Measurements from ENCODE around the gene PDLIM4. TPM values are rescaled to one million over a fixed set of nuclear protein-coding genes. Genes with fewer than 3 reads are reported as not detected.

Gene PDLIM4
- total RNA-seq, 1 experiment from 2014 or later = 7.6 TPM

DNA sequence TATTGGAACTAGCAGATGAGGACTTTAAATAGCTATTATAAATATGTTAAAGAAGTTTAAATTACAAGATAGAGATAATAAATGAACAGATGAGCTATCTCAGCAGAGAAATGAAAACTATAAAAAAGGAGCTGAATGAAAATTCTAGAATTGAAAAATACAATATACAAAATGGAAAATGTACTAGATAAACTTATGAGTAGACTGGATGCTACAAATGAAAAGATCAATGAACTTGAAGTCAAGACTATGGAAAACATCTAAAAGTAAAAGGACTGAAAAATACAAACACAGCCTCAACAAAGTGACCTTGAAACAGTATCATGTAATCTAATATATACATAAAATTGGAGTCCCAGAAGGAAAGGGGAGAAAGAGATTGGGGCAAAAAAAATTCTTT lies 10.7 kb upstream of the PDLIM4 start:
- Histone ChIP-seq H3K9ac (ENCODE audit: extremely low read depth, insufficient read length, low read length) (no peak overlapping the region), H3K79me2 (ENCODE audit: insufficient read depth, low read length) (no peaks in the 10 kb centered on the region), H2BK12ac (ENCODE audit: insufficient read length, low read depth, low read length) (no peak overlapping the region), H2AFZ (ENCODE audit: low read length) (no peak overlapping the region), H3K27ac (ENCODE audit: insufficient read length, low read depth, low read length) (no peak overlapping the region), H4K20me1 (ENCODE audit: control insufficient read depth, insufficient read depth, insufficient read length) (no peaks in the 10 kb centered on the region), H2BK120ac (ENCODE audit: low read depth, low read length, poor library complexity, severe bottlenecking) (no peak overlapping the region), H3K4me1 (ENCODE audit: insufficient read depth, low read length) (peaks cover 4% of the 10 kb centered on the region; the same call in 1 of the 2 replicates), H3T11ph (ENCODE audit: low read length) (no peak overlapping the region), H2BK20ac (ENCODE audit: low read depth, low read length, poor library complexity, severe bottlenecking) (no peak overlapping the region), H3K18ac (ENCODE audit: insufficient read length, low read depth, low read length) (no peak overlapping the region), H3K27me3 (ENCODE audit: insufficient read depth, low read length) (no peaks in the 10 kb centered on the region), H3K79me1 (ENCODE audit: insufficient read depth, low read depth, low read length, poor library complexity, severe bottlenecking) (no peaks in the 10 kb centered on the region), H2AK5ac (ENCODE audit: insufficient read length, low read length) (no peak overlapping the region), H3K4me2 (ENCODE audit: insufficient read depth, insufficient read length, low read length) (no peak overlapping the region), H2BK5ac (ENCODE audit: insufficient read length, low read length) (no peak overlapping the region), H3K4ac (ENCODE audit: low read depth, low read length) (no peak overlapping the region), H3K9me3 (ENCODE audit: control insufficient read depth, low read depth, low read length) (no peaks in the 10 kb centered on the region), H3K14ac (ENCODE audit: insufficient read depth, low read length) (no peak overlapping the region), H3K56ac (ENCODE audit: insufficient read length, low read depth, low read length) (no peak overlapping the region), H3K23ac (ENCODE audit: insufficient read length, low read depth, low read length) (no peak overlapping the region), H4K91ac (ENCODE audit: insufficient read length, low read depth, low read length) (no peak overlapping the region), H2BK15ac (ENCODE audit: low read depth, low read length) (no peak overlapping the region), H3K23me2 (ENCODE audit: insufficient read length, low read depth, low read length, poor library complexity, severe bottlenecking) (no peaks in the 10 kb centered on the region), H4K8ac (replicated peaks; ENCODE audit: insufficient read length, low read depth, low read length) (no peak overlapping the region), H4K5ac (ENCODE audit: insufficient read length, low read depth, low read length) (no peak overlapping the region)
- Mint-ChIP-seq H3K27ac (no peak overlapping the region), H3K27me3 (ENCODE audit: low read depth) (peaks cover 2% of the 10 kb centered on the region), H3K9me3 (peaks cover 14 to 20% of the 10 kb centered on the region in 2 experiments), H3K4me3 (no peak overlapping the region), H3K36me3 (ENCODE audit: insufficient read depth in 1 of 3, low read depth in 3 of 3) (peaks cover 5 to 13% (median 6%) of the 10 kb centered on the region in 3 experiments), H3K4me1 (peaks cover 12% of the 10 kb centered on the region in 2 experiments)
- DNase-seq = no peak
- TF ChIP-seq, protein P1, sequence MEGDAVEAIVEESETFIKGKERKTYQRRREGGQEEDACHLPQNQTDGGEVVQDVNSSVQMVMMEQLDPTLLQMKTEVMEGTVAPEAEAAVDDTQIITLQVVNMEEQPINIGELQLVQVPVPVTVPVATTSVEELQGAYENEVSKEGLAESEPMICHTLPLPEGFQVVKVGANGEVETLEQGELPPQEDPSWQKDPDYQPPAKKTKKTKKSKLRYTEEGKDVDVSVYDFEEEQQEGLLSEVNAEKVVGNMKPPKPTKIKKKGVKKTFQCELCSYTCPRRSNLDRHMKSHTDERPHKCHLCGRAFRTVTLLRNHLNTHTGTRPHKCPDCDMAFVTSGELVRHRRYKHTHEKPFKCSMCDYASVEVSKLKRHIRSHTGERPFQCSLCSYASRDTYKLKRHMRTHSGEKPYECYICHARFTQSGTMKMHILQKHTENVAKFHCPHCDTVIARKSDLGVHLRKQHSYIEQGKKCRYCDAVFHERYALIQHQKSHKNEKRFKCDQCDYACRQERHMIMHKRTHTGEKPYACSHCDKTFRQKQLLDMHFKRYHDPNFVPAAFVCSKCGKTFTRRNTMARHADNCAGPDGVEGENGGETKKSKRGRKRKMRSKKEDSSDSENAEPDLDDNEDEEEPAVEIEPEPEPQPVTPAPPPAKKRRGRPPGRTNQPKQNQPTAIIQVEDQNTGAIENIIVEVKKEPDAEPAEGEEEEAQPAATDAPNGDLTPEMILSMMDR (conservative IDR thresholded peaks at IDR 0.05) = no peak

Data from H9 (cell line).